ENCODE results near the gene CHRM2. TPM values are rescaled to one million over a fixed set of nuclear protein-coding genes. Genes with fewer than 3 reads are reported as not detected.

The CHRM2 gene
- total RNA-seq, 3 donors from 2014 or later: not detected

DNA sequence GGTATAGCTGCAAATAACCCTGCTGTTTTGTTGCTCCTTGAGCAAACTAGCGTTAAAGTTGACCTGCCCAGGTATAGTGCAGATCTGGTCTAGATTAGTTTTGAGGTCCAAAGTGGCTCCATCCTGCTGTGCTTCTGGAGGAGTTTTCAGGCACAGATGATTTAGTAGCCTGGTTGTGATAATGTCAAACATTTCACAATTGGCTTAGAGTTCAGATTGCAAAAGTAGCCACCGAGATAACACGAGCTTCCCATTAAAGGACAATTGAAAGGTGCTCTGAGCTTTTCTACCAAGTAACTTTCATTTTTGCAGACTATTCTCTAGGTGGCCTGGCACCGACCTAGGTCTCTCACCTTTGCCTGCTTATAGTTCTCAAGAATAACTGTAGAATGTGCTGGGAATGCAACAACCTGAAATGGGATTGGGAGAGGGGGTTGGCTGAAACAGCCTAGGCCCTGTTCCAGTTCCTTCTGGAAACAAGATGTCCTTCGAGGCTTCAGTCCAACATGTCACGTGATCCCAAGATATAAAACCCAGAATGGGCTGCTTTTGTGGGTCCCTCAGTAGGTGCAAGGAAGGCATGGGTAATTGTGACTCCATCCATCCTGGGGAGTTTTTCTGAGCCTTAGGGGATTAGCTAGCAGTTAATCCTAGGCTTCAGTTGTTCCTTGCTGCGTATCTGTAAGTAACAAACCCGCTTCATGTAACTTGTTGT lies 201.0 kb downstream of the CHRM2 start:
- no peak for DNase-seq (ENCODE audit: low spot score in 2 of 2)
- Histone ChIP-seq H3K9me3 (no peaks in the 10 kb centered on the region), H3K4me1 (no peaks in the 10 kb centered on the region), H3K36me3 (no peaks in the 10 kb centered on the region), H3K27me3 (no peaks in the 10 kb centered on the region), H3K27ac (no peak overlapping the region), H3K4me3 (no peak overlapping the region)
- intact Hi-C loops (cut with DNase I; ENCODE audit: low total_unique reads): no loop called here
- no peak for TF ChIP-seq POLR2AphosphoS5 (IDR thresholded peaks at IDR 0.05)
- TF ChIP-seq POLR2A (IDR thresholded peaks at IDR 0.05): no peak
- TF ChIP-seq, protein P1, sequence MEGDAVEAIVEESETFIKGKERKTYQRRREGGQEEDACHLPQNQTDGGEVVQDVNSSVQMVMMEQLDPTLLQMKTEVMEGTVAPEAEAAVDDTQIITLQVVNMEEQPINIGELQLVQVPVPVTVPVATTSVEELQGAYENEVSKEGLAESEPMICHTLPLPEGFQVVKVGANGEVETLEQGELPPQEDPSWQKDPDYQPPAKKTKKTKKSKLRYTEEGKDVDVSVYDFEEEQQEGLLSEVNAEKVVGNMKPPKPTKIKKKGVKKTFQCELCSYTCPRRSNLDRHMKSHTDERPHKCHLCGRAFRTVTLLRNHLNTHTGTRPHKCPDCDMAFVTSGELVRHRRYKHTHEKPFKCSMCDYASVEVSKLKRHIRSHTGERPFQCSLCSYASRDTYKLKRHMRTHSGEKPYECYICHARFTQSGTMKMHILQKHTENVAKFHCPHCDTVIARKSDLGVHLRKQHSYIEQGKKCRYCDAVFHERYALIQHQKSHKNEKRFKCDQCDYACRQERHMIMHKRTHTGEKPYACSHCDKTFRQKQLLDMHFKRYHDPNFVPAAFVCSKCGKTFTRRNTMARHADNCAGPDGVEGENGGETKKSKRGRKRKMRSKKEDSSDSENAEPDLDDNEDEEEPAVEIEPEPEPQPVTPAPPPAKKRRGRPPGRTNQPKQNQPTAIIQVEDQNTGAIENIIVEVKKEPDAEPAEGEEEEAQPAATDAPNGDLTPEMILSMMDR (IDR thresholded peaks at IDR 0.05): no peak
